HG03439 (cell line): ENCODE data around the gene NLGN1.
"Not testable (repeated sequence)": the region's sequence is repeated elsewhere in the genome, so short reads cannot be mapped to it uniquely, and the experiment has no call there.

Source experiments
- ATAC-seq: cut with Tn5 transposase; IDR thresholded peaks from one replicate; pipeline ENCODE4 v1.9.1; 2021; ENCODE audit warnings: mild to moderate bottlenecking, moderate library complexity; ENCODE audit not compliant: unreplicated experiment

NLGN1 gene

DNA sequence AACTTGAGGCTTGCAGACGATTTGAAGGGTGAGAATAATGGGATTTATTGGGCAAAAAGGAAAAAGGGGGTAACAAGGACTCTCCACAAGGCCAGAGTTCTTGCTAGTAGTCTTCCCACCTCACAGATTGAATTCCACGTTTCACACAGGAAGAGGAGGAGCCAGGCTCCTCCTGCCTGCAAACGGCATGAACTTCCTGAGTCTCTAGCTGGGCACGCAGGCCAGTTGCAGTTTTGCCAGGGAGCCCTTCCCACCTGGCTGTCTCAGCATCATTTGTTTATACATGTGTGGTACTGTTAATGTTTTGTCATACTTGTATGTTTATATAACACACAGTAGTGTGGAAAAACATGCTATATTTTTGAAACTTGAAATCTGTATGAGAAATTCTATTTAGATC, 155.0 kb downstream of the NLGN1 start:
- no peak for ATAC-seq

- no peak for ATAC-seq
Measured at GRCh38 chr3:173553635-173554280, 156.2 kb downstream of the NLGN1 start.

DNA sequence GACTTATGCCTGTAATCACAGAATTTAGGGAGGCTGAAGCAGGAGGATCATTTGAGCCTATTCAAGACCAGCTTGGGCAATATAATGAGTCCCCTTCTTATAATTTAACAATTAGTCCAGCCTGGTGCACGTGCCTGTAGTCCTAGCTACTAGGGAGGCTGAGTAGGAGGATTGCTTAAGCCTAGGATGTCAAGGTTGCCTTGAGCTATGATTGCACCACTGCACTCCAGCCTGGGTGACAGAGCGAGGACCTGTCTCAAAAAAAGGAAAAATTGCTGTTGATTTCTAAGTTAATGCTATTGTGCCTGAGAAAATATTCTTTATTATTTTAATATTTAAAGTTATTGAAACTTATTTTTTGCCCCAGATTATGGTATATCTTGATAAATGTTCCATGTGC, 159.0 kb downstream of the NLGN1 start:
- no peak for ATAC-seq

GRCh38 chr3:173567997-173568396, 170.5 kb downstream of the NLGN1 start:
- ATAC-seq = no peak

DNA sequence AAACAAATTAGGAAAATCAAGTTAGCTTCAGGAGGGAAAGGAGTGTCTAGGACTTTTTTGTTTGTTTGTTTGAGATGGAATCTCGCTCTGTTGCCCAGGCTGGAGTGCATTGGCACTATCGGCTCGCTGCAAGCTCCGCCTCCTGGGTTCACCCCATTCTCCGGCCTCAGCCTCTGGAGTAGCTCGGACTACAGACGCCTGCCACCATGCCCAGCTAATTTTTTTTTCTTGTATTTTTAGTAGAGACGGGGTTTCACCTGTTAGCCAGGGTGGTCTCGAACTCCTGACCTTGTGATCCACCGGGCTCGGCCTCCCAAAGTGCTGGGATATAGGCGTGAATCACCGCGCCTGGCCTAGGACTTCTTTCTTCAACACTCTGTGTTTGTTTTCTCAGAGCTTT, 171.1 kb downstream of the NLGN1 start:
- ATAC-seq = no peak

DNA sequence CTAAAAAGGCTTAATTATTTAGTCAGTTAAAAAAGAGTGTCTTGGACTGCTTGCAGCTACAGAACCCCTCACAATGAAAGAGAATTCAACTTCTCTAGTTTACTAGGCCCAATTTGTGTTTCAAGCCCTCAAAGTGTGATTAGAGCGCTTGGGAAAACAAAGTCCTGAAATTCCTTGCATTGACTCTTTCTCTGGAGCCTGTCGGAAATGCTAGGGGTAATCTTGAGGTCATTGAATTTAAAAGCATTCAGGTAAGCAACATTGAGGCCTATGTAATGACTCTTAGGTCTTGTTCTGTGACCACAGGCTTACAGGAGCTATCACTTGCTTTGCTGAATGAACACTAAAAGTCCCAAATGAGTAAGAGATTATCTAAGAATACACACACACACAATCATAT, 186.0 kb downstream of the NLGN1 start:
- ATAC-seq = no peak

GRCh38 chr3:173584093-173584837, 186.7 kb downstream of the NLGN1 start:
- no peak for ATAC-seq

DNA sequence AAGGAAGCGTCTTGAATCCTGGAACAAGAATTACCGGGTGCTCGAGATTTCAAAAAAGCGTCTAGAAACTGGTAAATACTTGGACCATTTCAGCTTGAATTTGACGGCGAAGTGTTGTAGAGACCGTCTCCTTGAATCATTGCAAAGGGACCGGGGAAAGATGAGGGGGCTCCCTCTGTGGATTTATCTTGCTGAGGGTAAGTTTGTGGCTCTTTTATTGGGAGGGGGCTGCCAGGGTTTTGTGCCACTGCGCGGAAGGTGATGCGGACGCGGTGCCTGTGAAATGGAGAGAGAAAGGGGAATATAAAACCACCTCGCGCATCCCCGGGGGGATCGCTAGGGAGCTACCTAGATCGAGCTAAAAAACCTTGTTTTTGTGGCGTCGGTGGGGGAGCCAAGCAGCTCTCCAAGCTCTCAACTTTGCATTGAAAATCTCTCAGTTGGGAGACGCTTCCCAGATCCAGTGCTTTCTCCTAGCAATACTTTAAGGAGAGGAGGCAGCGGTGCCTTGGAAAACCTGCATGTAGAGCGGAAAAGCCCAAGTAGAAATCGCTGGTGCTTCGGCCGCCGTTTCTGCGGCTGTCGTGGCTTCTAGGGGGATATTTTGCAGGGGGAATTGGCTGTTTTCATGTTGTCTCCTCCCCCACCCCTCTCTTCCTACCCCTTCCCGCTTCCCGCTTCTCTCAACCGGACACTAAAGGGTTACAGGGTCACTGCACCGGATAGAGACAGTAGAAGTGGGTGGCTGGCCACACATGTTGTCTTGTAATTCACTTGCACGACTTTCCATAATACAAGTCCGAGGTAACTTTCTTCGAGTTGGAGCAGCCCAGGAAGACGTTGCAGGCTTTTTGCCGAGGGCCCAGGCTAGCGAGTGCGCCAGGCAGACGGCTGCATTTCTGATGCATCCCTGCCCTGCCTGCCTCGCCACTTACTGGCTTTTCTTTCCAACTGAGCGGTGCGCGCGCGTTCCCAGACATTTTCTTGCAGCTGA, 187.6 kb downstream of the NLGN1 start:
- ATAC-seq = no peak

DNA sequence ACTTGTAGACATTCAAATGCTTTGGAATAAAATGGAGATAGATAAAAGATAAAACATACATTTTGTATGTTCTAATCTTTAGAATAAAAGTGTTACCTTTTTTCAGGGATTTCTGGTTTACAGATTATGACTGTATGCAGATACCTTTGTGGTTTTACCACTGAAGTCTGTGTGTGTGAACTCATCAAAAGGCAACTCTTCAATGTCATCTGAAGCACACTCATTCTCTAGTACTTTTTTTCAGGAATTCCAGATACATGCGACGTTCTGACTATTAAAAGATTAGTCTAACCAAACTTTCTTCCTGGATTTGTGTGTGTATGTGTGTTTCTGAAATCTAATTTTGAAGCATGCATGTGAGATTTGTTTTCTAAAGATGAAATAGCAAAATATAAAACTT, 188.6 kb downstream of the NLGN1 start:
- ATAC-seq = no peak

DNA sequence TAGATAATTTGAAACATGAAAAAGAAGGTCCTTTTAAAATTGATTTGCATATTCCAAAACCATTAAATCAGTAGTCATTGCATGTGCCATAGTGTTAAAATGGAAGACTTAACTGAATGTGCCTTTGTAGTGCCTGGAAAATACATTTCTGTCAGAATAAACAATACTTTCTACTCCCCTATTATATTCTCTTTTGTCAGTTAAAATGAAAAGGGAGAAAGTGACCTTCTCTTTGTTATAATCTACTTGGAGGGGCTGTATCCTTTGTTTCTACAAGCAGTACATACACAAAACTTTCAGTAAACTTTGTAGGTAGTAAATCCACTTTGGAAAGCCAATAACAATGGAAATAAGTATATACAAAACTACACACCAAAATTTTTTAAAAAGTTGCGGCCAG, 189.5 kb downstream of the NLGN1 start:
- ATAC-seq = no peak

- ATAC-seq = no peak
Measured at GRCh38 chr3:173588556-173588955, 191.0 kb downstream of the NLGN1 start.

DNA sequence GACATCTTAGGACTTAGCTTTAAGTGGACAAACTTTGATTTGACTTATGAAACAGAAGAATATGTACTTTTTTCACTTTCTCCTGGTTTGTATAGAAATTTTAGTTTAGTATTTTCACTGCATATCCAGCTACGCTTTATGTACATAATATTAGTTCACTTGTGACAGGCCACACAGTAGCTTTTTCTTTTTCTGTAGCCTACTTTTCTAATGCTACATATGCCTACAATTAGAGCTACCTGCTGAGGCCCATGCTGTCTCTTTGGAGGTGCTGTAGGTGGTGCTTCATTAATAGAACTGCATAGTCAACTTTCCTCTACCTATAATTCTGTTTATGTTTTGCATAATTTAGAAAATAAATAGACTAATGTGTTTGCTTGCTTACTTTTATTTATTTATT, 191.6 kb downstream of the NLGN1 start:
- no peak for ATAC-seq

- ATAC-seq = no peak
Measured at GRCh38 chr3:173591401-173591800, 193.9 kb downstream of the NLGN1 start.

DNA sequence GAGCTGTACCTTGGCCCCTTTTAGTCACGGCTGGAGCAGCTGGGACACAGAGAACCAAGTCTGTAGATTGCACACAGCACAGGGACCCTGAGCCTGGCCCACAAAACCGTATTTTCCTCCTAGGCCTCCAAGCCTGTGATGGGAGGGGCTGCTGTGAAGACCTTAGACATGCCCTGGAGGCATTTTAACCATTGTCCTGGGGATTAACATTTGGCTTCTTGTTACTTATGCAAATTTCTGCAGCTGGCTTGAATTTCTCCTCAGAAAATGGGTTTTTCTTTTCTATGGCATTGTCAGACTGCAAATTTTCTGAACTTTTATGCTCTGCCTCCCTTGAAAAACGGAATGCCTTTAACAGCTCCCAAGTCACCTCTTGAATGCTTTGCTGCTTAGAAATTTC, 197.3 kb downstream of the NLGN1 start:
- not testable (repeated sequence) for ATAC-seq

- no peak for ATAC-seq
Measured at GRCh38 chr3:173599673-173600072, 202.1 kb downstream of the NLGN1 start.

- ATAC-seq = no peak
Measured at GRCh38 chr3:173614522-173614921, 217.0 kb downstream of the NLGN1 start.

- ATAC-seq = no peak
Measured at GRCh38 chr3:173615661-173616060, 218.1 kb downstream of the NLGN1 start.

DNA sequence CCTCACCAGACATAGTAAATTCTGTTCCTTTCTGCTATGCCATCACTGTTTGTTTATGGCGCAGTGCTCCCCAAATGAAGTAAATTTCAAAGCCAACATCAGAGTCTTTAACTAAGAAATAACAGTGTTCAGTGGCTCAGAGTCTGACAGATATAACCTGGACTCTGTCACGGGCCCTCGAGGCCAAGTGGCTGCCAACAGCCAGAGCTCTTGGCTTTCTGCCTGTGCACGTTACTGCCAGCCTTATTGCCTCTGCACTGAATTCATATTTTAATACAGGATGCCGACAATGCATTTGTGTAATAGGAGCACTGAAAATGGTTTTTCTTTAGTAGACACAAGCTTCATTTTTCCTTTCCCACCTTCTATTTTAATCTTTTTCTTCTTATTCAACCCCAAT, 219.9 kb downstream of the NLGN1 start:
- no peak for ATAC-seq

- ATAC-seq = no peak
Measured at GRCh38 chr3:173618148-173618547, 220.6 kb downstream of the NLGN1 start.

DNA sequence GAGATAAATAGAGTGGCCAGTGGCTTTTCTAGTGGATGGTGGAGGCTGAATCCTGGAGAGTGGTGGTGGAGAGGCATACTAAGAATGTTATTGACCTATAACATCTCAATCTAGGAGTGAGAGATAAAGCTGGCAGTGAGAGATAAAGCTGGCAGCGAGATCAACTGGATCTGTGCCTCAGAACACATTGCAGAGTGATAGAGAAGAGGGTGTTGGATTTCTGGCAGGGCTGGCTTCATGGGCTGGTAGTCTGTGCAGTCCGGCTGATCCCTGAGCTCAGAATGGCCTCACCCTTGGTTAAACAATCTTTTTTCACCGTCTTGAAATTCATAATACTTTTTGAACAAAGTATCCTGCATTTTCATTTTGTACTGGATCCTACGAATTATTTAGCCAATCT, 221.2 kb downstream of the NLGN1 start:
- ATAC-seq = no peak

DNA sequence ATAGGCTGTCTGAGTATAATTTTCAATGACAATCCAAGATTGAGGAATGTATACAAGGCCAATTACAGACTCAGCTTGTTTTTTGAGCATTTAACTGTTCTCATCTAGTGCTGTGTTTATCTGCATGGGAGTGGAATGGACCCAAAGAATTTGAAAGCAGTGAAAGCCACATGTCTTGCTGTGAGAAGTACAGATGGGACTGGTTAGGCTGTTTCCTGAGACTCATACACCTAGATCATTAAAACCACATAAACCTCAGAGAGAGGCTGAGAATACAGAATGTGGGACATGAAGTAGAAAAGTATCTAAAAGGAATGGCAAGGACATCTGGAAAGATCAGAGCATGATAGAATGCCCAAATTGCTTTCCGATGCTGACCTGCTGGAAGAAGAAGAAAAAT, 224.6 kb downstream of the NLGN1 start:
- no peak for ATAC-seq

DNA sequence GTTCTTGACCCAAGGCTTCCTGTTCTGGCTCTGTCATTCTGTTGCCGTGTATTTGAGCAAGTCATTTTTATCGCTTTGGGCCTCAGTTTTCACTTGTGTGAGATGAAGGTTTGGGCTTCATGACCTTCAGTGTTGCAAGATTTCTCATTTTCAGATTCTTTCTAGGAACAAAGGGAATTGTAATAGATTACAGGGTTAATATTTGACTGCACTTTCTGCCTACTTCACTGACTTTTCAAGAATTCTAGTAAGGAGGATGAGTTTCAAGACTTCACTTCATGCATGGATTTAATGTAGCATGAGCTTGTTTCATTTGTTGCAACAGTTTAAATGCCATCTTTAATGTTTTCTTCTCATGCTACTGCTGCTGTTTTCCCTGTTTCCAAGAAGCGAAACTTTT, 226.5 kb downstream of the NLGN1 start:
- no peak for ATAC-seq
